Measurements from ENCODE around the gene MAGEA11. TPM values are rescaled to one million over a fixed set of nuclear protein-coding genes. Genes with fewer than 3 reads are reported as not detected.
"Not testable (repeated sequence)": the region's sequence is repeated elsewhere in the genome, so short reads cannot be mapped to it uniquely, and the experiment has no call there.

Gene MAGEA11
- total RNA-seq, 1 donor from 2014 or later, result not detected

DNA sequence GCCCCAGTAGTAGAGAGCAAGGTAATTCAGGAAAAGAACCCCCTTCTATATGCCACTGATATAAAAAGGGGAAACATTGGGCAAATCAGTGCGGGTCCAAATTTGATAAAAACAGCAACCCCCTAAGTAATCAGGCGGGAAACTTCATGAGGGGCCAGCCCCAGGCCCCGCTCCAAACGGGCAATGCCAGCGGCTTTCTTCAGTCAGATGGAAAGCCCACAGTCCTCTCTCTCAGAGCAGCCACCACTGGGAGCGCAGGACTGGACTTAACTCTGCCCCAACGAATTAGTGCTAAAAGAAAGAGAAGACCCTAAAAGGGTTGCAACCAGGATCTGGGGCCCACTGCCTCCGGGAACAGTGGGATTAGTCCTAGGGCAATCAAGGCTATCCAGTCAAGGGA is 9.9 kb downstream of the MAGEA11 start:
- no peaks in the 10 kb centered on the region for H3K27me3 Mint-ChIP-seq (ENCODE audit: low read depth)
- no peak overlapping the region for H3K4me3 Mint-ChIP-seq
- DNase-seq (ENCODE audit: low read depth, low spot score), result no peak
- no peaks in the 10 kb centered on the region for H3K9me3 Mint-ChIP-seq
- no peaks in the 10 kb centered on the region for H3K36me3 Mint-ChIP-seq (ENCODE audit: low read depth)
- no peak overlapping the region for H3K27ac Mint-ChIP-seq (ENCODE audit: unreplicated experiment)
- no peak for TF ChIP-seq CTCF (conservative IDR thresholded peaks at IDR 0.05)
- peaks cover 5% of the 10 kb centered on the region for H3K4me1 Mint-ChIP-seq

- not testable (repeated sequence) for DNase-seq (ENCODE audit: low read depth, low spot score); H3K27ac Mint-ChIP-seq (ENCODE audit: unreplicated experiment); H3K36me3 Mint-ChIP-seq (ENCODE audit: low read depth); H3K4me1 Mint-ChIP-seq; H3K4me3 Mint-ChIP-seq; H3K27me3 Mint-ChIP-seq (ENCODE audit: low read depth); H3K9me3 Mint-ChIP-seq
Observed at GRCh38 chrX:149723583-149724118, 11.8 kb downstream of the MAGEA11 start.

DNA sequence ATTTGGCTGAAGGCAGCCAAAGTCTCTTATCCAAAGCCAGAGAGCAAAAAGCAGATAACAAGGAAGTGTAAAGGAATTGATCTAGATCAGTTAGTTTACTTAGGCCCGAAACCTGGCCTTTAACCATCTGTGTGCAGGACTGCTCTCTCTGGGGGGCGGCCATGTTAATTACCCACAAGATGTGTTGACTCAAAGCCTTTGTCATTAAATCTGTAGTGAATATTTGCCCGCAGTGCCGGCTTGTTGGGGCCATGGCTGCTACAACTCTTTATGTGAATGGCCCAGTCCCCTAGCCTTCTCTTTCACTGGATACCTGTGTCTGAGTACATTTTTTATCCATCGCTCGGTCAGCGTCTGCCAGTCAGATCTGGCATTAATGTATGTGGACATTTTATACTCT is 15.4 kb downstream of the MAGEA11 start:
- H3K4me1 Mint-ChIP-seq; H3K4me3 Mint-ChIP-seq; H3K9me3 Mint-ChIP-seq; H3K27ac Mint-ChIP-seq (ENCODE audit: unreplicated experiment); H3K27me3 Mint-ChIP-seq (ENCODE audit: low read depth); DNase-seq (ENCODE audit: low read depth, low spot score); H3K36me3 Mint-ChIP-seq (ENCODE audit: low read depth): not testable (repeated sequence)

- H3K27ac Mint-ChIP-seq (ENCODE audit: unreplicated experiment); H3K9me3 Mint-ChIP-seq; H3K27me3 Mint-ChIP-seq (ENCODE audit: low read depth); H3K4me1 Mint-ChIP-seq; DNase-seq (ENCODE audit: low read depth, low spot score); H3K36me3 Mint-ChIP-seq (ENCODE audit: low read depth); H3K4me3 Mint-ChIP-seq: not testable (repeated sequence)
Observed at GRCh38 chrX:149742269-149742668, 30.4 kb downstream of the MAGEA11 start.

GRCh38 chrX:149746390-149747007 is 34.6 kb downstream of the MAGEA11 start:
- DNase-seq (ENCODE audit: low read depth, low spot score); H3K9me3 Mint-ChIP-seq; H3K36me3 Mint-ChIP-seq (ENCODE audit: low read depth); H3K27me3 Mint-ChIP-seq (ENCODE audit: low read depth); H3K27ac Mint-ChIP-seq (ENCODE audit: unreplicated experiment); H3K4me1 Mint-ChIP-seq; H3K4me3 Mint-ChIP-seq: not testable (repeated sequence)

DNA sequence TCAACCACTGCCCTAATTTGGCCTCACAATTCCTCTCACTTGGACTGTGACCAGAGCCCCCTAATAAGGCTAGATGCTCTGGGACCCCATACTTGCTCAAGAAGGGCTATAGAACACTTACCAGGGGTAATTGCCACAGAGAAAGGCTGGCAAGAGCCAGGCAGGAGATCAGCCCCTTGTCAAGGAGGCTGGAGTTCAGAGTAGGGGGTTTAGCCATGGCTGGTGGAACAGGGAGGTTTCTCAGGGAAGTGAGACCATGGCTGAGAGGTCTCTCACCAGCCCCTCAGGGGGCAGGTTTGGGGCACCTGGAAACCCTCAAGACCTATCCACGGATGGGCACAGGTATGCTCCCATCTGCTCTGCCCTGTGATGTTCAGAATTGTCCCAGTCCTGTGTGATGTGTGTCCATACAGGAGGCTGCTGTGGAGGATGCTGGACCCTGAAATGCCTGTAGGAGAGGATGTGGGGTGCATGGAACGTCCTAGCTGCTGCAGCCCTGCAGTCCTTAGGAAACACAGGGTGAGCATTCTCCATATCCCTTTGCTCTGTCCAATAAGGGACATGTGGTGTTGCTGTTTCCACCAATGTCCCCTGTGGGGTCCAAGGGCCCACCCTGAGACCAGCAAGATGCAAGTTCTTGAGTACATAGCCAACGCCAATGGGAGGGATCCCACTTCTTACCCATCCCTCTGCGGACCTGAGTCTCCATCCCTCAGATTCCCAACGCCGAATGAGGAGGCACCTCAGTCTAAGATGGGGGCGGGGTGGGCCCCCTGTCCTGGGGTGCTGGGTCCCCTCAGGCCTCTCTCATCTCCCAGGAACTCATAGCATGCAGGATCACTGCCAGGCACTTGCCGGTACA is 45.6 kb downstream of the MAGEA11 start:
- no peak for DNase-seq (ENCODE audit: low read depth, low spot score)
- H3K36me3 Mint-ChIP-seq (ENCODE audit: low read depth), result peaks cover 2% of the 10 kb centered on the region
- H3K4me3 Mint-ChIP-seq, result no peak overlapping the region
- H3K4me1 Mint-ChIP-seq, result no peaks in the 10 kb centered on the region
- no peak overlapping the region for H3K27ac Mint-ChIP-seq (ENCODE audit: unreplicated experiment)
- peaks cover 4% of the 10 kb centered on the region for H3K9me3 Mint-ChIP-seq
- H3K27me3 Mint-ChIP-seq (ENCODE audit: low read depth), result no peaks in the 10 kb centered on the region
- TF ChIP-seq CTCF (conservative IDR thresholded peaks at IDR 0.05), result no peak

- DNase-seq (ENCODE audit: low read depth, low spot score), result no peak
- no peaks in the 10 kb centered on the region for H3K27me3 Mint-ChIP-seq (ENCODE audit: low read depth)
- H3K36me3 Mint-ChIP-seq (ENCODE audit: low read depth), result peaks cover 2% of the 10 kb centered on the region
- no peak for TF ChIP-seq CTCF (conservative IDR thresholded peaks at IDR 0.05)
- H3K4me1 Mint-ChIP-seq, result no peaks in the 10 kb centered on the region
- H3K27ac Mint-ChIP-seq (ENCODE audit: unreplicated experiment), result no peak overlapping the region
- peaks cover 4% of the 10 kb centered on the region for H3K9me3 Mint-ChIP-seq
- H3K4me3 Mint-ChIP-seq, result no peak overlapping the region
Observed at GRCh38 chrX:149758068-149758714, 46.3 kb downstream of the MAGEA11 start.

DNA sequence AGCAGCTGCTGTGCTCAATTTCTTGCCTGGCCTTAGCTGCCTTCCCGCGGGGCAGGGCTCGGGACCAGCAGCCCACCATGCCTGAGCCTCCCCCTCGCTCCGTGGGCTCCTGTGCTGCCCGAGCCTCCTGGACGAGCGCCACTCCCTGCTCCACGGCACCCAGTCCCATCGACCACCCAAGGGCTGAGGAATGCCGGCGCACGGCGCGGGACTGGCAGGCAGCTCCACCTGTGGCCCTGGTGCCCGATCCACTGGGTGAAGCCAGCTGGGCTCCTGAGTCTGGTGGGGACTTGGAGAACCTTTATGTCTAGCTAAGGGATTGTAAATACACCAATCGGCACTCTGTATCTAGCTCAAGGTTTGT is 46.8 kb downstream of the MAGEA11 start:
- H3K4me3 Mint-ChIP-seq; H3K4me1 Mint-ChIP-seq; H3K27me3 Mint-ChIP-seq (ENCODE audit: low read depth); H3K36me3 Mint-ChIP-seq (ENCODE audit: low read depth); DNase-seq (ENCODE audit: low read depth, low spot score); H3K9me3 Mint-ChIP-seq; H3K27ac Mint-ChIP-seq (ENCODE audit: unreplicated experiment): not testable (repeated sequence)
